Tibial nerve (tissue), 3 donors: Measurements from ENCODE around the gene B9D1.

ENCODE experiments used
- CTCF ChIP-seq, 5 experiments: fragments of 200-600 bp in 3 of 5; fragments of 450-650 bp in 2 of 5; sonication (generic) in 3 of 5; IDR thresholded peaks; one replicate each; pipeline ENCODE4 v1.5.1; 2016 to 2019; ENCODE audit warnings: antibody characterized with exemption in 5 of 5, mild to moderate bottlenecking in 3 of 5, moderate library complexity in 2 of 5
- POLR2A ChIP-seq, 2 donors: fragments of 450-650 bp; IDR thresholded peaks; one replicate each; pipeline ENCODE4 v1.6.1; 2017; ENCODE audit warnings: antibody characterized with exemption in 2 of 2, mild to moderate bottlenecking in 2 of 2, moderate library complexity in 2 of 2

- TF ChIP-seq CTCF (IDR thresholded peaks at IDR 0.05): no peak
- TF ChIP-seq POLR2A (IDR thresholded peaks at IDR 0.05): no peak
Observed at GRCh38 chr17:19331134-19331533, 31.4 kb downstream of the B9D1 start.
